PC-3 (cell line): Measurements from ENCODE around the gene CNTN2. TPM values are rescaled to one million over a fixed set of nuclear protein-coding genes. Genes with fewer than 3 reads are reported as not detected.

Source experiments
- ATAC-seq: fragments of 200-7000 bp; cut with Tn5 transposase; 2 replicates; pipeline ENCODE4 v1.9.1; 2020; ENCODE audit warnings: mild to moderate bottlenecking, moderate library complexity
- BruUV-seq: library from RNA; stranded (reverse); fragments of 400-500 nt; replicated peaks from 2 replicates; lab custom pipeline; 2021; lab: Mats Ljungman, UMichigan
- CTCF ChIA-PET: fragments of 300-600 bp; sonication (Branson Sonifier 250); formaldehyde crosslinking; loops from one replicate; lab custom pipeline; 2022; ENCODE audit warnings: antibody characterized with exemption; lab: Charles Lee
- POLR2A ChIA-PET: fragments of 300-600 bp; sonication (Branson Sonifier 250); formaldehyde crosslinking; loops from one replicate; lab custom pipeline; 2022; ENCODE audit warnings: antibody characterized with exemption; ENCODE audit not compliant: unreplicated experiment; lab: Charles Lee
- DNase-seq: peaks from one replicate; pipeline ENCODE4 v3.0.0-alpha.2; 2015
- H2AFZ ChIP-seq: fragments of 300-600 bp; sonication (generic); 2 replicates; pipeline ENCODE4 v1.6.0; 2016; ENCODE audit warnings: antibody characterized with exemption, low read length
- H3F3A ChIP-seq: fragments of 300-600 bp; sonication (generic); one replicate; pipeline ENCODE4 v1.6.0; 2017; ENCODE audit warnings: antibody characterized with exemption, low read length, control low read depth, mild to moderate bottlenecking; ENCODE audit not compliant: unreplicated experiment
- H3K27ac ChIP-seq: fragments of 300-600 bp; sonication (generic); 2 replicates; pipeline ENCODE4 v1.5.1; 2016; ENCODE audit warnings: mild to moderate bottlenecking, low read length
- H3K27me3 ChIP-seq: fragments of 300-600 bp; sonication (generic); 2 replicates; pipeline ENCODE4 v1.6.1; 2016; ENCODE audit warnings: low read length, mixed read lengths
- H3K36me3 ChIP-seq: fragments of 300-600 bp; sonication (generic); 2 replicates; pipeline ENCODE4 v1.6.1; 2016; ENCODE audit warnings: low read depth, mixed run types, low read length, mixed read lengths
- H3K4me1 ChIP-seq: fragments of 300-600 bp; sonication (generic); 2 replicates; pipeline ENCODE4 v1.5.1; 2016; ENCODE audit warnings: low read length; ENCODE audit not compliant: insufficient read depth
- H3K4me2 ChIP-seq: fragments of 300-600 bp; sonication (generic); 2 replicates; pipeline ENCODE4 v1.6.0; 2016; ENCODE audit warnings: low read length
- H3K4me3 ChIP-seq: fragments of 300-600 bp; sonication (generic); 2 replicates; pipeline ENCODE4 v1.5.1; 2016; ENCODE audit warnings: mild to moderate bottlenecking, low read length, mixed read lengths
- H3K79me2 ChIP-seq: fragments of 300-600 bp; sonication (generic); 2 replicates; pipeline ENCODE4 v1.6.1; 2017; ENCODE audit warnings: low read length, mixed read lengths
- H3K9ac ChIP-seq: fragments of 300-600 bp; sonication (generic); 2 replicates; pipeline ENCODE4 v1.6.0; 2016; ENCODE audit warnings: mild to moderate bottlenecking, low read length
- H3K9me2 ChIP-seq: fragments of 300-600 bp; sonication (generic); replicated peaks from 2 replicates; pipeline ENCODE4 v1.6.1; 2016; ENCODE audit warnings: mixed run types, low read length, mixed read lengths
- H3K9me3 ChIP-seq: fragments of 300-600 bp; sonication (generic); 2 replicates; pipeline ENCODE4 v1.6.1; 2016; ENCODE audit warnings: low read length, mixed read lengths
- H4K20me1 ChIP-seq: fragments of 300-600 bp; sonication (generic); 2 replicates; pipeline ENCODE4 v1.6.1; 2016; ENCODE audit warnings: low read length, mixed read lengths
- CTCF ChIP-seq: fragments of 300-600 bp; sonication (generic); conservative IDR thresholded peaks from 2 replicates; pipeline ENCODE4 v1.5.1; 2017; ENCODE audit warnings: antibody characterized with exemption, low read depth, mild to moderate bottlenecking, low read length
- EZH2 ChIP-seq: fragments of 300-600 bp; sonication (generic); IDR thresholded peaks from one replicate; pipeline ENCODE4 v1.6.1; 2017; ENCODE audit warnings: antibody characterized with exemption, mild to moderate bottlenecking, low read length; ENCODE audit not compliant: unreplicated experiment
- EZH2phosphoT487 ChIP-seq: fragments of 300-600 bp; sonication (generic); IDR thresholded peaks from 2 replicates; pipeline ENCODE4 v1.6.1; 2018; ENCODE audit warnings: mild to moderate bottlenecking, antibody characterized with exemption, low read length, borderline replicate concordance
- intact Hi-C: fragments of 100-400 bp; cut with micrococcal nuclease; formaldehyde crosslinking; loops from 2 replicates; pipeline ENCODE4 v1.9.0; 2023
- total RNA-seq: library from RNA; depleted of rRNA; stranded (reverse); fragments of >200 nt; gene quantifications from 2 replicates; pipeline ENCODE4 v1.2.3, GENCODE V29; 2014

Gene CNTN2
- total RNA-seq, 1 experiment from 2014 or later, result 0.07 TPM

DNA sequence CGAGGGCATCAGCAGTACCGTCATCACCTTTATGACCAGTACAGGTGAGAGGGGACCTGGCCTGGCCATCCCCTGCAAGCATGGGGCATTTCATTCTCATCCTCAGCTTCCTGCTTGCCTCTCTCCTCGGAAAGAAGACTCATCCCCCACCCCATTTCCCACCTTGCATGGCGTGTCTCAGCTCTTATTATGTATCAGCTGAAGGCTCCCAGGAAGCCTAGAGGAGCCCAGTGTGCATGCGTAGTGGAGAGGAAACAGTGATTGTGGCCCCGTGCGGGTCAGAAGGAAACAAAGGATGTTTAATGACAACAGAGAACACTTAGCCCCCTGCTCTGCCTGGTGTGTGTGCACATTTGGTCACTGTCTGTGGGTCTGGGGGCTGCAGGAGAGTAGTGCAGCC, 40.3 kb upstream of the CNTN2 start:
- TF ChIP-seq EZH2phosphoT487, result no peak
- no peak for TF ChIP-seq EZH2
- TF ChIP-seq CTCF, result no peak
- intact Hi-C loops, result no loop called here
- Histone ChIP-seq H3K79me2 (no peaks in the 10 kb centered on the region), H3K4me3 (no peak overlapping the region), H3K9me3 (no peaks in the 10 kb centered on the region), H2AFZ (no peak overlapping the region), H3K4me1 (no peaks in the 10 kb centered on the region), H3K4me2 (no peak overlapping the region), H4K20me1 (no peaks in the 10 kb centered on the region), H3K27me3 (peaks cover 99% of the 10 kb centered on the region), H3K9ac (no peak overlapping the region), H3K9me2 (no peaks in the 10 kb centered on the region), H3F3A (no peaks in the 10 kb centered on the region), H3K36me3 (no peaks in the 10 kb centered on the region), H3K27ac (no peak overlapping the region)
- DNase-seq, result no peak
- ChIA-PET POLR2A (no interaction called here), CTCF (no interaction called here)
- no peak for ATAC-seq
- BruUV-seq, result no TSS peak

DNA sequence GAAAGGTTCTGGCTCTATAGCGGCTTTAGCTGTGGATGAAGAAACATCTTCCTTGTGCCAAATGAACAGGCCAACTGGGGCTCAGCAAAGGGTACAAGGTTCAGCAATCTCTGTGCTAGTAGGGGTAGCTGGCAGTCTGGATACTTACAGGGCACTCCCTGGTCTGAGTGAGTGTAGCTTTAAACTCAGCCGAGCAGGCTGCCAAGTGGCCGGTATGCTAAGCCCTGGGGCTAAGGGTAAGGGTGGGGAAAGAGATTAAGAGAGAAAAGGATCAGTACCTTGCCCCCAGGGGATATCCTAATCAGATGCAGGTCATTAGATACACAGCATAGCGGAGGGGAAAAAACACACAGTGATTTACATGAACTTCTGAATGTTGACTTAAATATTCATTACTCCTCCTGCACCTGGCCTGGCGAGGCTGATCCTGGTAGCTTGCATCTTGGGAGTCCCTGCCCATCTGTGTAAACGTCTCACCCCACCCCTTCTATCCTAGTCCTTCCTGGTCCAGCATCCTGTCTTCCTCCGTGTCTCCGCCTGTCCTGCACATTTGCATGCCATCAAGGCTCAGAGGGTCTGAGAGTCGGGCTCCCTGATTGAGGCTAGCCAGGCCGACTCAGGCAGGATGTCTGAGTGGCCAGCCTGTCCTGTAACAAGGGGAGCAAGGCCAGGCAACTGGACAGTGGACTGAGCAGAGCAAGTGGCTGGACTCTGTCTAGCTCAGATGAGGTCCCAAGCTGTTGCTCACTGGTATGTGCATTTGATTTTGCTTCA, 39.5 kb upstream of the CNTN2 start:
- H3K4me2 ChIP-seq, result no peak overlapping the region
- H3F3A ChIP-seq, result no peaks in the 10 kb centered on the region
- H3K79me2 ChIP-seq, result no peaks in the 10 kb centered on the region
- H3K27ac ChIP-seq, result no peak overlapping the region
- H3K27me3 ChIP-seq, result peaks cover 99% of the 10 kb centered on the region
- H3K9me3 ChIP-seq, result no peaks in the 10 kb centered on the region
- intact Hi-C loops, result no loop called here
- TF ChIP-seq EZH2 (no peak), EZH2phosphoT487 (no peak), CTCF (no peak)
- H3K9ac ChIP-seq, result no peak overlapping the region
- no peaks in the 10 kb centered on the region for H4K20me1 ChIP-seq
- ChIA-PET POLR2A (no interaction called here), CTCF (no interaction called here)
- no peaks in the 10 kb centered on the region for H3K4me1 ChIP-seq
- H3K36me3 ChIP-seq, result no peaks in the 10 kb centered on the region
- no TSS peak for BruUV-seq
- ATAC-seq, result peak; percentile 21
- H3K9me2 ChIP-seq, result no peaks in the 10 kb centered on the region
- H3K4me3 ChIP-seq, result no peak overlapping the region
- no peak overlapping the region for H2AFZ ChIP-seq
- no peak for DNase-seq

DNA sequence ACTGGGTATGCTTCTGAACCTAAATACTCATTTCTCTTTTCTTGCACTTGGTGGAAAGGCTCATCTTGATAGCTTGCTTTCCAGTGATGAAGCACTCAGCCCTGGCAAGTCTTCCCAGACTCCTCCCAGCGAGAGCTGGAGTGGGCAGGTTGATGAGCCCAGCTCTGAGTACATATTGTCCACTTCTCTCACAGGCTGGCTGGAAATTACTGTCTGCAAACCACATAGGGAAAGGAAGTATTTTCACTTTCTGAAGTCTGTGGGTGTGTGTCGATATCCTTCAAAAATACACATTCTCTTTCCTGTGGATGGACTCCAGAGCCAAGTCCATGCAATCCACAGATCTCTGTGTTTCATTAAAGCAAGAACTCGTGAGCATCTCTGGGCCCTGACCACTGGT, 38.7 kb upstream of the CNTN2 start:
- no peak for ATAC-seq
- H3K27me3 ChIP-seq, result peaks cover 99% of the 10 kb centered on the region

More for the DNA sequence above, 38.7 kb upstream of the CNTN2 start:
- Histone ChIP-seq H3K27ac (no peak overlapping the region), H3F3A (no peaks in the 10 kb centered on the region), H3K36me3 (no peaks in the 10 kb centered on the region), H3K9me2 (no peaks in the 10 kb centered on the region), H3K9me3 (no peaks in the 10 kb centered on the region), H4K20me1 (no peaks in the 10 kb centered on the region), H3K79me2 (no peaks in the 10 kb centered on the region), H3K4me3 (no peak overlapping the region), H3K4me1 (no peaks in the 10 kb centered on the region), H3K4me2 (no peak overlapping the region), H2AFZ (no peak overlapping the region), H3K9ac (no peak overlapping the region)
- intact Hi-C loops, result no loop called here
- no peak for TF ChIP-seq CTCF
- CTCF ChIA-PET, result interaction anchor here (1.1 kb wide), 1 partner anchor 57 kb away, joined by 4 read pairs; no protein-coding TSS in a partner anchor
- POLR2A ChIA-PET, result no interaction called here
- DNase-seq, result no peak
- BruUV-seq, result no TSS peak
